ENCODE data around the gene CSNK1G2.

CSNK1G2 gene

DNA sequence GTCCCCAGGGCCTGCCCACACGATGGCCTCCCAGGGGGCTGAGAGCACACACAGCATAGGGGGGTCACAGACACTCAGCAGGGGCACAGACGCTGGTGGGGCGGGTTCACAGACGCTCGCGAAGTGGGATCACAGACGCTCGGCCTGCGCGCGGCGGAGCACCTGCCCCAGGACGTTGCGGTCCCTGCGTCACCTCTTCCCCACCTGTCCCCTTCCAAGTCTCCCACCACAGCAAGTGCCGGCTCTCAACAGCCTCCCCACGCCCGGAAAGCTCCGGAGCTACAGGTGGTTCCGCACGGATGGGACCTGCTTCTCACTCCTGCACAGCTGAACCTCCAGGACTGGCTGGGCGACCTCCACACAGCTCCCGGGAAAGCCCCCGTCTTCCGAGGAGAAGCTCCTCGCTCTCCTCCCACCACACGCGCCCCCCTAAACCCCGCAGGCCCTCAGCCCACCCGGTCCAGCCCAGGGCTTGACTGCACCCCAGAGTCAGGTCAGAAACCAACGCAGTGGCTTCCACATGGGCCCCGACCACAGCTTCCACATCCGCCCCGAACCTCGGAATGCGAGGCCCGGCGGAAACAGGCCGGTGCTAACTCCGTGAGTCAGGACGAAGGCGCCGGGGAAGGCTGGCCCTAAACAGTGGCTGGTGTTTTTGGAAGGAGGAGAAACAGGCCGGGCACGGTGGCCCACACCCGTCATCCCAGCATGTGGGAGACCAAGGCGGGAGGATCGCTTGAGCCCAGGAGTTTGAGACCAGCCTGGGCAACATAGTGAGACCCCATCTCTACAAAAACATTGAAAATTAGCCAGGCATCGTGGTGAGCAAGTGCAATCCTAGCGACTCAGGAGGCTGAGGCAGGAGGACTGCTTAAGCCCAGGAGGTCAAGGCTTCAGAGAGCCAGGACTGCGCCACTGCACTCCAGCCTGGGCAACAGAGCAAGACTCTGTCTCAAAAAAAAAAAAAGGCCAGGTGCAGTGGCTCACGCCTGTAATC lies 58.0 kb downstream of the CSNK1G2 start:
- Histone ChIP-seq H3K36me3 (ENCODE audit: insufficient read depth, low read length) (peaks cover 31% of the 10 kb centered on the region), H3K9me3 (replicated peaks; ENCODE audit: low read length) (no peaks in the 10 kb centered on the region)

DNA sequence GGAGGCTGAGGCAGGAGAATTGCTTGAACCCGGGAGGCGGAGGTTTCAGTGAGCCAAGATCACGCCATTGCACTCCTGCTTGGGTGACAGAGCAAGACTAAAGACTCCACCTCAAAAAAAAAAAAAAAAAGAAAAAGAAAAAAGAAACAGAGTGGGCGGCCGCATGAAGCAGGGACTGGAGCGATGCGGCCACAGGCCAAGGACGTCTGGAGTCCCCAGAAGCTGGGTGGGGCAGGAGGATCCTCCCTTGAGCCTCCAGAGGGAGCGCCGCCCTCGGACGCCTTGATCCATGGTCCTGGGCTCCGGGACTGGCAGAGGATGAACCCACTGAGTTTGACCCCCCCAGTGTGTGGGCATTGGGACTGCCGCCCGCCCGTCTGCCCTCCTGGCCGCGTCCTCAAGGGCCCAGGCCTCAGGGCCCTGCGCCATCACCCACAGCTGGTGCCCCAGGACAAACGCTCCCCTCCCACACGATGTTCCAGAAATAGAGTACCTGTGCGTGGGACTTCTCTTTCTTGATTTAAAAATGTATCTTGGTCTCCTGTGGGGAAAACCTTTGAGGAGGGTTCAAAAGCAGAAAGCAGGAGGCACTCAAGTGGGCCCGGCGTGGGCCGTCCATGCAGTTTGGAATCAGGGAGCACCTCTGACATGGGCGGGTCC lies 59.0 kb downstream of the CSNK1G2 start:
- Histone ChIP-seq H3K36me3 (ENCODE audit: insufficient read depth, low read length) (peaks cover 31% of the 10 kb centered on the region), H3K9ac (ENCODE audit: low read depth, low read length) (no peak overlapping the region), H3K27me3 (ENCODE audit: control insufficient read depth, insufficient read depth, low read length) (no peaks in the 10 kb centered on the region), H3K4me1 (ENCODE audit: control insufficient read depth, insufficient read depth, low read length) (peaks cover 3% of the 10 kb centered on the region), H3K4me2 (ENCODE audit: low read length) (no peak overlapping the region), H3K9me3 (replicated peaks; ENCODE audit: low read length) (no peaks in the 10 kb centered on the region), H3K4me3 (ENCODE audit: low read length) (no peak overlapping the region)

More for the DNA sequence above, 58.0 kb downstream of the CSNK1G2 start:
- H3K27me3 ChIP-seq (ENCODE audit: control insufficient read depth, insufficient read depth, low read length), result no peaks in the 10 kb centered on the region
- no peak overlapping the region for H3K9ac ChIP-seq (ENCODE audit: low read depth, low read length)
- no peak overlapping the region for H3K4me2 ChIP-seq (ENCODE audit: low read length)
- no peak overlapping the region for H3K4me3 ChIP-seq (ENCODE audit: low read length)
- no peaks in the 10 kb centered on the region for H3K4me1 ChIP-seq (ENCODE audit: control insufficient read depth, insufficient read depth, low read length)

DNA sequence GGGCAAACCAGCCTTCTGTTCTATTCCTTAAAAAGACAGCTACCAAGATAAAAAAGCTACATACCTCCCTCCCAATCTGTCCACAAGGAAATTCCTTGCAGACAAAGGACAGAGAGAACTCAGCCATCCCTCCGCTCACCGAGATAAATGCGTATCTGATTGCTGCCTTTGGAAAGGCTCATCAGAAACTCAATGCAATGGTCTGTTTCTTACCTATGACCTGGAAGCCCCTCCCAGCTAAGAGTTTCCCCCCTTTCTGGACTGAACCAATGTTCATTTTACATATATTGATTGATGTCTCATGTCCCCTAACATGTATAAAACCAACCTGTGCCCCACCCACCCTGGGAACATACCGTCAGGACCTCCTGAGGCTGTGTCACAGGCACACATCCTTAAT lies 62.9 kb downstream of the CSNK1G2 start:
- Histone ChIP-seq H3K36me3 (ENCODE audit: insufficient read depth, low read length) (peaks cover 15% of the 10 kb centered on the region), H3K27me3 (ENCODE audit: control insufficient read depth, insufficient read depth, low read length) (no peaks in the 10 kb centered on the region), H3K4me3 (ENCODE audit: low read length) (no peak overlapping the region), H3K9me3 (replicated peaks; ENCODE audit: low read length) (no peaks in the 10 kb centered on the region), H3K4me2 (ENCODE audit: low read length) (no peak overlapping the region), H3K9ac (ENCODE audit: low read depth, low read length) (no peak overlapping the region), H3K4me1 (ENCODE audit: control insufficient read depth, insufficient read depth, low read length) (peaks cover 8% of the 10 kb centered on the region)

DNA sequence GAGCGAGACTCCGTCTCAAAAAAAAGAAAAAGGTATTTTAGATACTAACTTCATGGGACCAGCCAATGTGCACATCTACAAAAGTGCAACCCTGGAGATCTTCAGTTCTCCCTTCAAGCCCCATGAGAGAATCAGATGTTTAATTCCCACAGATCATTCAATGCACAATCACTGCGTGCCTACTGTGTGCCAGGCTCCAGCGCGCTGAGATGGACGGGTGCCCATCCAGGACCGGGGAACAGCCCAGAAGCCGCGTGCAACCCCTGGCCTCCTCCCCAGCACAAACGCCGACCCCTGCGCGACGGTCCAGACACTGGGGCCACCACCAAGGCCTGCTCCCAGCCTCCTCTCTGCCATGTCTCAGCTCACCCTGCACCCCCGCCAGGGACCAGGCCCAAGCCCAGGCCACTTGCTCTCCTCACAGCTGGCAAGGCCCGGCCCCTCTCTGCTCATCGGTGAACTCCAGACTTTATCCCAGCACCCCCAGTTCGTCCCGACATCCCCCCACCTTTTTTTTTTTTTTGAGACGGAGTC lies 69.2 kb downstream of the CSNK1G2 start:
- H3K9ac ChIP-seq (ENCODE audit: low read depth, low read length), result no peak overlapping the region
- H3K27me3 ChIP-seq (ENCODE audit: control insufficient read depth, insufficient read depth, low read length), result no peaks in the 10 kb centered on the region
- peaks cover 3% of the 10 kb centered on the region for H3K4me1 ChIP-seq (ENCODE audit: control insufficient read depth, insufficient read depth, low read length)
- no peak overlapping the region for H3K4me3 ChIP-seq (ENCODE audit: low read length)
- no peaks in the 10 kb centered on the region for H3K9me3 ChIP-seq (replicated peaks; ENCODE audit: low read length)
- no peaks in the 10 kb centered on the region for H3K36me3 ChIP-seq (ENCODE audit: insufficient read depth, low read length)
- no peak overlapping the region for H3K4me2 ChIP-seq (ENCODE audit: low read length)

DNA sequence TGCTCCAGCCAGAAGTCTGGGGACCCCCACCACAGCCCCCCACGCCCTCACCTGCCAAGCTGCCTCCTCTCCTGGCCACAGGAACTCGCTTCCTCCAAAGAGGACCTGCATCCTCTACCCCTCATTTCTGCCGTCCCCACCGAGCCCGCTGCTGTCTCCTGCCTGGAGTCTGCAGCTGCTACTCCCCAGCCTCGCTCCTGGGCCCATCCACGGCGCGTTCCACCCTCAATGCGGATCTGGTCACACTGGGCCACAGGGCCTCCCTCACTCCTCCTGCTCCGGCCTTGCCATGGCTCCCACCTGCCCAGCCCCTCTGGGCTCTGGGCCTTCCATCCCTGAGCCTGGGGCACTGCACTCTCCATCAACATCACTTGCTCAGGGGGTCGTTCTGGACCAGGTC lies 70.2 kb downstream of the CSNK1G2 start:
- peaks cover under 1% of the 10 kb centered on the region for H3K4me1 ChIP-seq (ENCODE audit: control insufficient read depth, insufficient read depth, low read length)
- H3K4me3 ChIP-seq (ENCODE audit: low read length), result no peak overlapping the region
- H3K9me3 ChIP-seq (replicated peaks; ENCODE audit: low read length), result no peaks in the 10 kb centered on the region
- H3K27me3 ChIP-seq (ENCODE audit: control insufficient read depth, insufficient read depth, low read length), result no peaks in the 10 kb centered on the region
- H3K36me3 ChIP-seq (ENCODE audit: insufficient read depth, low read length), result no peaks in the 10 kb centered on the region
- H3K4me2 ChIP-seq (ENCODE audit: low read length), result no peak overlapping the region
- H3K9ac ChIP-seq (ENCODE audit: low read depth, low read length), result no peak overlapping the region

DNA sequence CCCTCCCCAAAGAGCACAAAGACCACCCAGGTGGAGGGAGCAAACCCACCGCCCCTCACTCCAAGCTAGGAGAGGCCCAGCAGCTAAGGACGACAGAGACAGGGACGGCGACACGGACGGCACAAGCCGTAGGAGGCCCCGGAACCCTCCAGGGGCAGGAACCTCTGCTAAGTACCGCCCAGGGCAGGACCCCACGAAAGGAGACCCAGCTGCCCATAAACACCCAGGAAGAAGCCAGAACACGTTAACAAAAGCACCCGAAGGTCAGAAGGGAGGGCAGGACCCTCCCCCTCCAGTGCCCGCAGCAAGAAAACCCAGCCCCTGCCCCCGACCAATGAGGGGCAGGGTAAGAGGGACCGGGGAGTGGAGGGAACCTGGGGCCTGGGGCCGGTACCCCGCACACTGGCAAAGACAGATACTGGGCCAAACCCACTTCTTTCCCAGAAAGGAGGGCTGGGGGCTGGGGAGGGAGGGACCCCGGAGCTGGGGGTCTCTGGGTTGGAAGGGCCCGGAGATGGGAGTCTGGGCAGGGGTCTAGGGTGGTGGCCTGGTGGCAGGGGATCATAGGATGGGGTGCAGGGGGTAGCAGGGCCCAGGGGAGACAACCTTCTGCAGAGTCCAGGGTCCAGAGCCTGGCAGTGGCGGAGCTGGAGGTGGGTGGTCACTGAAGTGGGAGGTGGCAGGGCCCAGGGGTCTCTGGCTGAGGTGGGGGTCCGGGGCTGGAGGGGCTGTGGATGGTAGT lies 72.1 kb downstream of the CSNK1G2 start:
- no peak overlapping the region for H3K4me3 ChIP-seq (ENCODE audit: low read length)

DNA sequence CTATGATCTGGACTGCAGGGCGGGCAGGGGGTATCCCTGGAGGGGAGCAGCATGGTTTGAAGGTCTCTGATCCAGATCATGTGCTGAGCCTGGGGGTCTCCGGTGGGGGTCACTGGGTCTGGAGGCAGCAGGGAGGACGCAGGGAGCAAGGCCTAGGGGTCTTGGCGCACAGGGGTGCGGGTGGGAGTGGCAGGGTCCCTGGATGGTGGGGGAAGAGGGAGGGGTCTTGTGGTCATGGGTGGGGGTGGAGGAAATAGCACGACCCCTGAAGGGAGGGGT lies 72.7 kb downstream of the CSNK1G2 start:
- H3K36me3 ChIP-seq (ENCODE audit: insufficient read depth, low read length), result no peaks in the 10 kb centered on the region
- H3K9me3 ChIP-seq (replicated peaks; ENCODE audit: low read length), result no peaks in the 10 kb centered on the region
- H3K27me3 ChIP-seq (ENCODE audit: control insufficient read depth, insufficient read depth, low read length), result no peaks in the 10 kb centered on the region
- no peak overlapping the region for H3K4me3 ChIP-seq (ENCODE audit: low read length)
- peaks cover 3% of the 10 kb centered on the region for H3K4me1 ChIP-seq (ENCODE audit: control insufficient read depth, insufficient read depth, low read length)
- no peak overlapping the region for H3K9ac ChIP-seq (ENCODE audit: low read depth, low read length)
- peak overlapping the region; percentile 91 for H3K4me2 ChIP-seq (ENCODE audit: low read length)

More for the DNA sequence above, 72.1 kb downstream of the CSNK1G2 start:
- Histone ChIP-seq H3K9ac (ENCODE audit: low read depth, low read length) (no peak overlapping the region), H3K36me3 (ENCODE audit: insufficient read depth, low read length) (no peaks in the 10 kb centered on the region), H3K4me2 (ENCODE audit: low read length) (no peak overlapping the region), H3K4me1 (ENCODE audit: control insufficient read depth, insufficient read depth, low read length) (peaks cover 3% of the 10 kb centered on the region), H3K27me3 (ENCODE audit: control insufficient read depth, insufficient read depth, low read length) (no peaks in the 10 kb centered on the region), H3K9me3 (replicated peaks; ENCODE audit: low read length) (no peaks in the 10 kb centered on the region)

DNA sequence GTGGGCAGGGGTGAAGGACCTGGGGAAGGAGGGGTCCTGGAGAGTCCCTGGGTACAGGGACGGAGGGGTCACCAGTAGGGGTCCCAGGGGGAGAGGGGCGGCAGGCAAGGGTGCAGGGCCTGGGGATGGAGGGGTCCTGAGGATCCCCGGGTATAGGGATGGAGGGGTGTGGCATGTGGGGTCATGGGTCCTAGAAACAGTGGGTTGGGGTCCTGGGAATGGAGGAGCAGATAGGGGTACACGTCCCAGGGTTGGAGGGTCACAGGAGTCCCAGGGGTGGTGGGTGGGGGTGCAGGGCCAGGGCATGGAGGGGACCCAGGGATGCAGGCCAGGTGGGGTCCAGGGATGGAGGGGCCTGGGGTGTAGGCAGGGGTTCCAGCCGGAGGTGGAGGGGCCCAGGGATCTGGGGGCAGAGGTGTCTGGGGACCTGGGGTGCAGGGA lies 73.2 kb downstream of the CSNK1G2 start:
- H3K4me1 ChIP-seq (ENCODE audit: control insufficient read depth, insufficient read depth, low read length), result peaks cover 3% of the 10 kb centered on the region
- H3K9ac ChIP-seq (ENCODE audit: low read depth, low read length), result no peak overlapping the region
- no peaks in the 10 kb centered on the region for H3K27me3 ChIP-seq (ENCODE audit: control insufficient read depth, insufficient read depth, low read length)
- H3K4me2 ChIP-seq (ENCODE audit: low read length), result peak overlapping the region; percentile 91
- H3K4me3 ChIP-seq (ENCODE audit: low read length), result peak overlapping the region; percentile 84
- no peaks in the 10 kb centered on the region for H3K9me3 ChIP-seq (replicated peaks; ENCODE audit: low read length)
- no peaks in the 10 kb centered on the region for H3K36me3 ChIP-seq (ENCODE audit: insufficient read depth, low read length)

DNA sequence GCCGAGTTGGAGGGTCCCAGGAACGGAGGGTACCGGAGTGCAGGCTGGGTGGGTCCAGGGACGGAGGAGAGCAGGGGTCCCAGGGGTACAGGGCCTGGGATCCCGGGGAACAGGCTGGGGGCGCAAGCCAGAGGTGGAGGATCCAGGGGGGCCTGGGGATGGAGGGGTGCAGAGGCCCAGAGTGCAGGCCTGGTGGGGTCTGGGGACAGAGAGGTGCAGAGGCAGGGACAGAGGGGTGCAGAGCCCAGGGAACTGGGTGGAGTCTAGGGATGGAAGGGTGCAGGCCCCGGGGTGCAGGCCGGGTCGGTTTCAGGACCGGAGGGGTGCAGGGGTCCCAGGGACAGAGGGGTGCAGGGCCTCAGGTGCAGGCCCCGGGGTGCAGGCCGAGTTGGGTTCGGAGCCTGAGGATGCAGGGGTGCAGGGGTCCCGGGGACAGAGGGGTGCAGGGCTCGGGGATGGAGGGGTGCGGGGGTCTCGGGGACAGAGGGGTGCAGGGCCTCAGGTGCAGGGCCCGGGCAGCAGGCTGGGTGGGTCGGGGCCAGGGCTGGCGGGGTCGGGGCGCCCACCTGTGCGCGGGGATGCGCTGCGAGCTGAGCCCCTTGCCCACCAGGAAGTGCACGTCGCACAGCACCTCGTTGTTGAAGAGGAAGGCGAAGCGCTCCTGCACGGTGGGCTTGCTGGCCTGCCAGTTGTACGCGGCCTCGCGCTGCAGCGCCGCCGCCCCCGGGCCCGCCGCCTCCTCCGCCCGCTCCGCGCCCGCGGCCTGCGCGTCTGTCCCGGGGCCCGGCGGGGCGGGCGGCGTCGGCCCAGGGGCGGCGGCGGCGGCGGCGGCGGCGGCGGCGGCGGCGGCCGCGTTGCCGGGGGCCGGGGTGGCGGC lies 74.0 kb downstream of the CSNK1G2 start:
- H3K4me1 ChIP-seq (ENCODE audit: control insufficient read depth, insufficient read depth, low read length), result peaks cover 3% of the 10 kb centered on the region
- H3K4me3 ChIP-seq (ENCODE audit: low read length), result peak overlapping the region; percentile 84
- H3K36me3 ChIP-seq (ENCODE audit: insufficient read depth, low read length), result no peaks in the 10 kb centered on the region
- H3K9ac ChIP-seq (ENCODE audit: low read depth, low read length), result peak overlapping the region; percentile 65
- peak overlapping the region; percentile 91 for H3K4me2 ChIP-seq (ENCODE audit: low read length)
- no peaks in the 10 kb centered on the region for H3K27me3 ChIP-seq (ENCODE audit: control insufficient read depth, insufficient read depth, low read length)
- no peaks in the 10 kb centered on the region for H3K9me3 ChIP-seq (replicated peaks; ENCODE audit: low read length)

DNA sequence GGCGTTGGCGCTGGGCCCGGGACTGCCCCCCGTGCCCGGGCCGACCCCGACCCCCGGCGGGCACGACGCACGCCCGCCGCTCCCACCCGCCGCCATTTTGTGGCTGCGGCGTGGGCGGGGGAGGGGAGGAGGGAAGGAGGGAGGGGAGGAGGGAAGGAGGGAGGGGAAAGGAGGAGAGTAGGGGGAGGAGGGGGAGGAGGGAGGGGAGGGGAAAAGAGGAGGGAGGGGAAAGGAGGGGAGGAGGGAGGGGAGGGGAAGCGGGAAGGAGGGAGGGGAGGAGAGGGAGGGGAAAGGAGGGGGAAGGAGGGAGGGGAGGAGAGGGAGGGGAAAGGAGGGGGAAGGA lies 74.6 kb downstream of the CSNK1G2 start, which contains the start of gene BTBD2:
Gene BTBD2 (minus strand): TSS at position 107 of the 343 bp plus-strand sequence. CDS start 11 bp downstream, at position 96.
- Histone ChIP-seq H3K36me3 (ENCODE audit: insufficient read depth, low read length) (no peaks in the 10 kb centered on the region), H3K4me3 (ENCODE audit: low read length) (peak within 1 kb of the TSS; percentile 84), H3K9me3 (replicated peaks; ENCODE audit: low read length) (no peaks in the 10 kb centered on the region), H3K4me1 (ENCODE audit: control insufficient read depth, insufficient read depth, low read length) (peaks cover 3% of the 10 kb centered on the region), H3K4me2 (ENCODE audit: low read length) (peak within 1 kb of the TSS; percentile 91), H3K27me3 (ENCODE audit: control insufficient read depth, insufficient read depth, low read length) (no peaks in the 10 kb centered on the region), H3K9ac (ENCODE audit: low read depth, low read length) (peak within 1 kb of the TSS; percentile 65)

Data from skeletal muscle satellite cell (primary cell).